Mesenteric fat pad (tissue), 1 donor: ENCODE results near the gene RGS9. TPM values are rescaled to one million over a fixed set of nuclear protein-coding genes. Genes with fewer than 3 reads are reported as not detected.
A peak's percentile ranks its signal among the peaks of the same experiment; 100 is the strongest.
"Not testable (repeated sequence)": the region's sequence is repeated elsewhere in the genome, so short reads cannot be mapped to it uniquely, and the experiment has no call there.

ENCODE experiments used
- DNase-seq: peaks from one replicate; pipeline ENCODE4 v3.0.0-alpha.2; 2020; ENCODE audit warnings: low spot score
- total RNA-seq: library from RNA; stranded (reverse); fragmentation: NEBNext Ultra II Directional; extraction: Animal tissue kit (Norgen Biotek cat#: 25700); gene quantifications from one replicate; pipeline ENCODE4 v1.2.1, GENCODE V29; 2021
- donor health status: DM: yes; HTN: yes; CAD: no.

Gene RGS9
- total RNA-seq, 1 donor from 2014 or later = 3.2 TPM

DNA sequence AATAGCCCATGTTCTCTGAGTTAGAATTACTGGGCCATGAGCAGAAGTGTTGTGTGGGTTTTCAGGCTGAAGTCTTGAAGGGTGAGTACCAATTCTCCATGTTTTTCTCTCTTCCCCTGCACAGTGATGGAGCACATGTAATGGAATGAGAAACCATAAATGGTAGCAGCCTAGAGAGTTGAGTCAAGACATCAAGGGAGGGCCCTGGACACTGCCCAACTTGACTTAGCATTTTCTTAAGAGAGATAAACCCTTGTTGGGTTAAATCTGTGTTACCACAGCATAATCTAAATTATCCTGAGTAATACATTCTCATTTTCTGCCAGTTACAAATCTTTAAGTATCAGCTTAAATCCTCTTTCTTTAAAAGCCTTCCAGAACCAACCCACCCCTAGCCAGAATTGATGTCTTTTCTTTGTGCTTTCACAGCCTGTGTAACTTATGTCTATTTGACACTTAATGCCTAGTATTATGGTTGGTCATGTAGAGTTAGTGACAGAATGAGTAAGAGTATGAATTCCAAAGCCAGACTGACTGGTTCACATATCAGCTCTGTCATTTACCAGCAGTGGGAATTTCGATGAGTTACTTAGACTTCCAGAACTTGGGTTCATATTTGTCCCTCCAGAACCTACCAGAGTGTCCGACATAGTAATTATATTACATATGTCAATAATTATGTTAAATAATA, 27.0 kb upstream of the RGS9 start:
- no peak for DNase-seq

DNA sequence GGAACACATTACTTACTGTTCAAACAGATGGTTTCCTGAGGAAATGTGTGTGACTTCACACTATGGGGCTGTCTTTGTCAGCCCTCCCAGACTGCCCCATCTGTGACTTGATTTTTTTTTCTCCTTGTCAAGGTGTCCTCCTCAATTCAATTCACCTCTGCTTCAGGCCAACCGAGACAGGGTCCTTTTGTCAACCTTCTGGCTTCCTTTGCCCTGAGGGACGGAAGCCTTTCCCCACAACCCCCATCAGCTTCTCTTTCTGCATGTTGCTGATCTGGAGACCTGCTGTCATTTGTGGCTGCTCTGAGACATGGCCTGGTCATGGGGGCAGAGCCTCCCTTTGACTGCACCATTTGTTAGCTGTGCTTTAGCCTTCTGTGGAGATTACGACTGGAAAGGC, 21.3 kb upstream of the RGS9 start:
- DNase-seq = peak; percentile 41

DNA sequence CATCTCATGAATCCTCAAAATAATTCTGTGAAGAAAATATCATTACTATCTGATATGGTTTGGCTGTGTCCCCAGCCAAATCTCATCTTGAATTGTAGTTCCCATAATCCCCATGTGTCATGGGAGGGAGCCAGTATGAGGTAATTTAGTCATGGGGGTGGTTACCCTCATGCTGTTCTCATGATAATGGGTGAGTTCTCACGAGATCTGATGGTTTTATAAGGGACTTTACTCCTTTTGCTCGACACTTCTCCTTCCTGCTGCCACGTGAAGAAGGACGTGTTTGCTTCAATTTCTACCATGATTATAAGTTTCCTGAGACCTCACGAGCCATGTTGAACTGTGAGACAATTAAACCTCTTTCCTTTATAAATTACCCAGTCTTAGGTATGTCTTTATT, 20.7 kb upstream of the RGS9 start:
- DNase-seq = not testable (repeated sequence)

DNA sequence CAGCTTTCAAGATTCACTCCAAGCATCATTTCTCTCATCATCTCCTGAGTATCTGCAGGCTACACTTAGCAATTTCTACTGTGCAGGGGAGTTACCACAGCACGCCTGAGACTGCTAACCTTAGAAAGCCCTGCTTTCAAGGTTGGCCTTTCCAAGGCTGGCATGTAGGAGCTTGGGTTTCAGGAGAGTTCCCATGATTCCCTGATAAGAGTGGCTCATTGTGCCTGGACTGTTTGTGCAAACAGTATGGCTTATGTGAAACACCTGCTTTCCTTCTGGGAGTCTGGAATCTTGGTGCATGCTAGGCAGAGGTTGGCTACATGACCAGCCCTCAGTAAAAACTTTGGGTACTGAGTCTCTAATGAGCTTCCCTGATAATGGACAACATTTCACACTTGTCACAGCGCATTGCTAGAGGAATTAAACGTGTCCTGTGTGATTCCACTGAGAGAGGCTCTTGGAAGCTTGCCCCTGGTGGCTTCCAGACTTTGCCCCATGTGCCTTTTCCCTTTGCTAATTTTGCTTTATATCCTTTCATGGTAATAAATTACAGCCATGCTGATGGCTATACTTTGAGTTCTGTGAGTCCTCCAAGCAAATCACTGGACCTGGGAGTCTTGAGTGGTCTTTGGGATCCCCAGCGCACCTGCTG, 19.7 kb upstream of the RGS9 start:
- no peak for DNase-seq

DNA sequence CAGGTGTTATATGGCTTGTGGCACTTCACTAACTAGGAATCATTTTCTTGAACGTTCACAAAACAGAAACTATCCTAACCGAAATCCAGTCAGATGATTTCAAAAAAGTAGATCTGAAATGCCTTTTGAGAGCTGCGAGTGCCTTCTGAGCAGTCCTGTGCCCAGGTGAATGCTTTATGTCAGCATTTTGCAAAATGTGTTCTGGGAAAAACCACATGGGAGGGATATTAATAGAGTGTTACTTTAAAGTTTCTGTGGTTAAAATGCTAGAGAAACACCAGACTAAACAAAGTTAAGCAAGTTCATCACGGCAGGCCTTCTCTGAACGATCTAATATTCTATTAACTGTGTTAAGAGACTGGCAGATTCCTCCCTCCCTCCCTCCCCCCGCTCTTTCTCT, 15.8 kb upstream of the RGS9 start:
- no peak for DNase-seq

DNA sequence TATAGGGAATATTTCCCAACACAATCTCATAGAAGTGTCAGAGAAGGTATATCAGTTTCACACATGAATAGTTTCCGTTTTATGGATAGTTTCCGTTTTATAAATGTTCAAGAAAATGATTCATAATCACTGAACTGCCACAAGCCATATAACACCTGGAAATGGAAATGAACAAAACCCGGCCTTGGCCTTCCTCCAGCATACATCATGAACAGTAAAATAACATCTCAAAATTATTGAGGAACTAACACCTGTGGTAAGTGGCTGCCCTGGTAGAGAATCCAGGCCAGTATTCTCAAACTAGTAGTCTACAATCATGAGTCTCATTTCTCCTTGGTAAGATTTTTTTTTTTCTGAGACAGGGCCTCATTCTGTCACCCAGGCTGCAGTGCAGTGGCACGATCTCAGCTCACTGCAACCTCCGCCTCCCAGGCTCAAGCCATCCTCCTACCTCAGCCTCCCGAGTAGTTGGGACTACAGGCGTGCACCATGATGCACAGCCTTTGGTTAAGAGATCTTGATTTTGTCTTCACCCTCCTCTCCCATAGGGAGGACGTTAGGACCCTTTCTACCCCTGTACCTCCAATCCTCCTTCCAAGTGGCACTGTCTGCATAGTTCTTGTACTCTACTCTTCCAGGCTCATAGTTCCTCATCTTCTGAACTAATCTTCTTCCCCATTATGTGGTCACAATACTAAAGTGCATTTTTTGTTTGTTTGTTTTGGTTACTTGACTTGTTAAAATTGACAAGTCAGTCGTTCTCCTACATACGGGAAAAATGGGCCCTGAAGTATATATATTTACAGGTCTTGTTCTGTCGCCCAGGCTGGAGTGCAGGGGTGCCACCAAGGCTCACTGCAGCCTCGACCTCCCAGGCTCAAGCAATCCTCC, 15.0 kb upstream of the RGS9 start:
- no peak for DNase-seq

DNA sequence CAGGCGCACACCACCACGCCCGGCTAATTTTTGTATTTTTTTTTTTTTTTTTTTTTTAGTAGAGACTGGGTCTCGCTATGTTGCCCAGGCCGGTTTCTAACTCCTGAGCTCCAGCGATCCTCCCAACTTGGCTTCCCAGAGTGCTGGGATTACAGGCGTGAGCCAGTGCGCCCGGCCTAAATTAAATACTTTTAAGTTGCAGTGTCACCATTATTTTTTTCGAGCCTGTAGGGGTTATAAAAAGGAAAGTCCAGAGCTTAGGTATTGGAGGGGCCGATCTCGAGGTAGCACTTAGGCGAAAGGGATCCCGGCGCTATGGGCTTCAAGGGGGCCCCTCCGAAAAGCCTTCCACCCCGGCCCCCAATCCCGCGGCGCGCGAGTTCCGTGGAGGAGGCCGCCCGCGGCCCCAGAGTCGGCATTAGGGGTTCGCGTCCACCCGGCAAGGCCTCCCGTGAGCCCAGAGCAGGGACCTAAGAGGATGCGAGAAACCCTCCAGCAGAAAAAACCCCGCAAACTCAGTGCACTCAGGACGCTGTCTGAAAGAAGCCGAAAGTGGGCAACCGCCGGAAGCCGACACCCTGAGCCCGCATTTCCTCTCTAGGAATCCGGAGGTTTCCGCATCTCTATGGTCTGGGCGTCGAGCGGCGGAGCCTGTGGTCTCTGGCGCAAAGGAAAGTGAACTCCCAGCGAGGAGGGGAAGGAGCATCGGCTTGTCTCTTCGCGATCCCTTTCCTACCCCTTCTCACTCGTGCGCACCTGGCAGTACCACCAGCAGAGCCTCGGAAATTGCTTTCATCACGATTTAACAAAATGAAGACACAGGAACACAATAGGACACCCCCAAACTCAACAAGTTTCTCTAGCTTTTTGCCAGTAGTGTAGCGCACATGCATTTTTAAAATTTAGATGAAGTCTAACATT, 14.1 kb upstream of the RGS9 start:
- peak; percentile 92 for DNase-seq

DNA sequence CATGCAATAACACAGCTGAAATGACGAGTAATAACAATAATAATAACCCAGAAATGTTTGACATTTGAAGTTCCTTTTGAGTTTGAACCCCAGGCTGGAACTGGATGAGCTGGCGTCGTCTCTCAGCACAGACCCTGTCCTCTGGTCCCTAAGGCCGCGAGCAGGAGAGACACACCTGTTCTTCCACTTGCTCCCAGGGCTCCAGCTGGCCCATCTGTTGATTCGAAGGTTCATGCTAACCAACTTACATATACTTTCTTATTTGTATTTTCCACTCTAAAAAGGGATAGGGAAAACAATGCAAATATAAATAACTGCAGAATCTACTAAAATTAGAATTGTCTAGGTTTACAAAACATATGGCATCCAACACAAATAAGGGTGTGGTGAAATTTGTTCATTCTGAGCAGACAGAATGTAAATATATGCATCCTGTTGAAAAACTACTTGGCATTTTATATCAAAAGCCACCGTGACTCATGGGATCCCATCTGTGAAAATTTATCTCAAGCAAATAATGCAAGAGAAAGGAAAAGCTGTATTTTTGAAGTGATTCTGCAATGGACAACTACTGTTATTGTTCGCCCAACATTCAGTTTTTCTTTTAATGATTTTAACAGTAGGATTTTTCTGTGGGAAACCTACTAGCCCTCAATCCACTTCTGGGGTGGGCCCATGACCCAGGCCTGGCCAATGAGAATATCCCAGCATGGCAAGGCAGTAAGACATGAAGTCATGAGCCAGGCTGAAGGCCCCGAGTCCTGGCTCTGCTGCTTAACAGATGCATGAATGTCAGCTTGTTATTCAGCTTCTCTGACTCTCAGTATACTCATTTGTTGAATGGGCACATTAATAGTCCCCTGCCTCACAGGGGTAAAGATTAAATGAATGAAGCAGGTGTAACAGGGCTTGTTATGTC, 13.2 kb upstream of the RGS9 start:
- no peak for DNase-seq

DNA sequence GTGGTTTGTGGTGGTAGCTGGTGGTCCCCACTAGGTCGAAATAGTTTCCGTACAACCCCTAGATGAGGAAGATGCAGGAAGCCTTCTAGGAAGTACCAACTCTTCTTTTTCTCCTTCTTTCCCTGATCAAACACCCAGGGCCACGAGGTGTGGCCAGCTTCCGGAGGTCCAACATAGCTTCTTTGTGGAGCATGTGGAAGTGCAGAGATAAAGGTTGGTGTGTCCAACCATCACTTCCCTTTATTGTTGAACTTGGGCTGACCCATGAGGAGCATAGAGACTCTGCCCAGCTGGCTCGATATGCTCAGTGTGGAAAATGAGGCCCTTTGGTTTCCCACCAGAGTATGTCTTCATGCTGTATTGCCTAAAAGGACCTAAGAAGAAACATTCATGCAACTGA, 6.3 kb upstream of the RGS9 start:
- DNase-seq = no peak

DNA sequence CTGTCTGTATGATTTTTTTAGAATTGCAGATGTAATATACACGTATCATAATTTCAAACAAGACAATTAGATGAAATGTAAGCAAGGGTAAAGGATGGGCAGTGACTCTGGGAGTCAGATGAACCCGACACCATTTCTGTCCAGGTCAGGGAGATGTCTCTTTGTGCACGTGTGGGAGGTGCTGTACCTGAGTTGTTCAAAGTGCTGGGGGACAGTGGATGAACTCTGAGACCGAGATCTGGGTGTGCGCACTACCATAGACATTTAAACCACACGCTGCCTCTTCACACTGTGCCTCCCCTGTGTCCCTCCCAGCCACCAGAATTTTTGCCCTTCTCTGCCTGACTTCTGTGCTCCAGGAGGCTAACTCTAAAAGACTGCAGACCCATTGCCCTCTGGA, 5.9 kb upstream of the RGS9 start:
- no peak for DNase-seq

DNA sequence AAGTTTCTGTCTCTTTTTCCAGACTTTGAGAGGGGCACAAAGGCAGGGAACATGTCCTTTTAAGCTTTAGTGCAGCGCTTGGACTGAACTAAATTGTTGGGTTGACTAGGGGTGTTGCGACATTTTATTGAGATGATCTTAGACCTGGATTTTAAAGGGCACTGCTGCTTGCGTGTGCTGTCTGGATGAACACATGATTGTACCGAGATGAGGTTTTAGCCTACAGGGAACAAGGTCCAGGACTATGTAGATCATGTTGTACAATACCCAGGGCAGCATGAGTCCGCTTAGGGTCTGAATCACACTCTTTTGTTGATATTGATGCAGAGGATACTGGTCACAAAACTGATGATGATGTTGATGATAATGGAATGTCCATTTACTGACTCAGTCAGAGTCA, 5.2 kb upstream of the RGS9 start:
- no peak for DNase-seq

DNA sequence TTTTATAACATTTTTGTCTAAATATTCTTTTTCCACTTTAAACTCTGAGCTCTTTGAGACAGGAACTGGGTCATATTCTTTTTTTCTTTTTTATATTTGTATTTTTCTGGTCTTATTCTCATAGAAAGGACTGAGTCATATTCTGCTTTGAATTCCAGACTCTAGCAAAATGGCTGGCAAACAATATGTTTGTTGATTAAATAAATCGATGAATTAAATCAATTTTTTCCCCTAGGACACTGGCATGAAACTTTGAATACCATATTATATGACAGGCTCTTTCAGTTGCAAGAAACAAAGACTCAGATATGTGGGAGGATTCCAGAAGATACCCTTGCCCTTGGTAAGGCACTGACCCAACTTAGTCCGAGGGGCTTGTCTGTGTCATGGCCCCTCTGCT, 3.1 kb upstream of the RGS9 start:
- no peak for DNase-seq

DNA sequence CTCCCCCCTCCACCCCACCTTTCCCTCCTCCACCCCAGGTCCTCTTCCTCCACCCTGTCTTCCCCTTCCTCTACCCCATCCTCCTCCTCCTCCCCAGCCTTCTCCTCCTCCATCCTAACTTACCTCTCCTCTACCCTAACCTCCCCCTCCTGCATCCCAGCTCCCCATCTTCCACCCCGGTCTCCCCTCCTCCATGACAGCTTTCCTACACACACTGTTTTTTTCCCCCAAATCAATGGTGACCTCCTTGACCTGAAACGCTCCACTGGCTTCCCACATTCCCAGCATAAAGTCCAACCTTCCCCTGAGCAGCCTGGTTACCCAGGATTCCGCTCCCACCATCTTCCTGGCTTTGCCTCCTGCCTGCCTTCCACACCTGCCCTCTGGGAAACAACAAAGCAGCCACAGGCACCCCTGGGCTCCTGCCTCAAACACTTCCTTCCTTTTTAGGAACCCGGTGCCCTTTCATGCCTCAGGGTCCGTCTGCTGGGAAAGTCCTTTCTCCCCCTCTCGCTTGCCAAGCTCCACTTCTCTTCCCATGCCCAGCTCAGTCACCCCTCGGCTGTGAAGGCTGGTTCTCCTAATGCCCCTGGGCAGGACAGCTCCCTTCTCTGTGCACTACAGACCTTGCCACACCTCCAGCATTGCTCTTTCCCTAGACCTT, 2.1 kb downstream of the RGS9 start:
- DNase-seq = no peak

DNA sequence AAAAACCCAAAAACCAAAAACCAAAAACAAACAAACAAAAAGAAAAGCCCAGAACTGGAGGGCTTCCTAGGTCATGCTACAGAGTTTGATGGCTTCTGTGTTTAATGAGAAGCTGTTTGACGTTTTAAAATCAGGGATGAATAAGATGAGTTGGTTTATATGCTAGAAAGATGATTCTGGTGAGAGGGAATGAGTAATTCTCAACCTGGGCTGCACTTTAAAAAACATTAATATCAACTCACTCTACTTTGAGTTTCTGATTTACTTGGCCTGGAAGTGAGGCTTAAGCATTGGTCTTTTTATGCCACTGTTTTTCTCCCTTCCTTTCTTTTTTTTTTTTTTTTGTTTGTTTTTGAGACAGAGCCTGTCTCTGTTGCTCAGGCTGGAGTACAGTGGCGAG, 5.1 kb downstream of the RGS9 start:
- no peak for DNase-seq

DNA sequence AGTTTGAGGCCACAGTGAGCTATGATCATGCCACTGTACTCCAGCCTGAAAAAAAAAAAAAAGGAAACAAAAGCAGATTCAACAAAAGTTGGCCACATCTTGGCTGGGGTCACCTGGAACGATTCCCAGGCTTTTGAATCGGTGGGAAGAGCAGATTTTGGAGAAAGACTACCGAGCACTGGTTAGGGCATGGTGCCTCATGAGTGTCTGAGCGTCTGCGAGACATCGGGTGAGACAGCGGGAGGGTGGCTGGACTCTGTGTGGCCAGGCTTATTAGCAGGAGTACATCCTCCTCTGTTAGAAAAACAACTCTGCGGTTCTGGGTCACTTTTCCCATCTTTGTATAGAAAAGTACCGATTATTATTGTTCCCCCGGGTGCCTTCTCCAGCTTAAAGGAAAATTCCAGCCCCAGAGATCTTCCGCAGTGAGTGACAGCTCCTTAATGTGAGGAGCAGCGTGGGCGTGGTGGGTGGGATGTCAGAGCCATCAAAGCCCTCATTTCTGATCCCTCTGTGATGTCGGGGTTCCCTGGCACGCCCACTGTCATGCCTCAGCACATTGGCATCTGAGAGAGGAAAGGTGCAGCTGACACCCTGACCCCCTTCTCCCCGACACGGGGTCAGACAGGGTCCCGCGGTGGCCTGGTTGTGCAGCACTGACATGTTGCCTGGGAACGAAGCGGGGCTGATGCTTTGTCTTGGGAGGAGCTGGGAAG, 6.9 kb downstream of the RGS9 start:
- DNase-seq = no peak

DNA sequence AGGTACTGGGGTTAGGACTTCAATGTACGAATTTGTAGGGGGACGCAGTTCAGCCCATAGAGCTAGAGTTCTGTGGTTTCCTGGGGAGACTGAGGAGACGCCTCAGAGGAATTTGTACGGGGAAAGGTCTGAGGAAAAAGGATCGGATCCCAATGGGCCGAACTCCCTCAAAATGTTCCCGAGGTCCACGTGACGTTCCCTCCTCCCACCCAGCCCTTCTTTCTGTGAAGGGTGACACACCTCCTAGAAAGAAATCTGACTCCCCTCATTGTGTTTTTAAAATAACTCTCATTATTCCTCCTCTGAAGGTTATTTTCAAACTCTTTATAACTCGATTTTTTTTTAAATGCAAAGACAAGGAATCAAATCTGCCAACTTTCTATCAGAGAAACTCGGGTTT, 8.6 kb downstream of the RGS9 start:
- DNase-seq = no peak

DNA sequence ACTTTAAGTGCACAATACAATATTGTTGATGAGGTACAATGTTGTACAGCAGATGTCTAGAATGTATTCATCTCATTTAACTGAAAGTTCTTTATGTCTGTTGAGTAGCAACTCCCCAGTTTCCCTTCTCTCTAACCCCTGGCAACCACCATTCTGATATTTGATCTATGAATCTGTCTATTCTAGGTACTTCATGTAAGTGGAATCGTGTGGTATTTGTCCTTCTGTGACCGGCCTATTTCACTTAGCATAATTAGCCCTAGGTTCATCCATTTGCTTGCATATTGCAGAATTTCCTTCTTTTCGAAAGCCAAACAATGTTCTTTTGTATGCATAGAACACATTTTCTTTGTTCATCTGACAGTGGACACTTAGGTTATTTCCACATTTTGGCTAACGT, 10.8 kb downstream of the RGS9 start:
- DNase-seq = no peak

DNA sequence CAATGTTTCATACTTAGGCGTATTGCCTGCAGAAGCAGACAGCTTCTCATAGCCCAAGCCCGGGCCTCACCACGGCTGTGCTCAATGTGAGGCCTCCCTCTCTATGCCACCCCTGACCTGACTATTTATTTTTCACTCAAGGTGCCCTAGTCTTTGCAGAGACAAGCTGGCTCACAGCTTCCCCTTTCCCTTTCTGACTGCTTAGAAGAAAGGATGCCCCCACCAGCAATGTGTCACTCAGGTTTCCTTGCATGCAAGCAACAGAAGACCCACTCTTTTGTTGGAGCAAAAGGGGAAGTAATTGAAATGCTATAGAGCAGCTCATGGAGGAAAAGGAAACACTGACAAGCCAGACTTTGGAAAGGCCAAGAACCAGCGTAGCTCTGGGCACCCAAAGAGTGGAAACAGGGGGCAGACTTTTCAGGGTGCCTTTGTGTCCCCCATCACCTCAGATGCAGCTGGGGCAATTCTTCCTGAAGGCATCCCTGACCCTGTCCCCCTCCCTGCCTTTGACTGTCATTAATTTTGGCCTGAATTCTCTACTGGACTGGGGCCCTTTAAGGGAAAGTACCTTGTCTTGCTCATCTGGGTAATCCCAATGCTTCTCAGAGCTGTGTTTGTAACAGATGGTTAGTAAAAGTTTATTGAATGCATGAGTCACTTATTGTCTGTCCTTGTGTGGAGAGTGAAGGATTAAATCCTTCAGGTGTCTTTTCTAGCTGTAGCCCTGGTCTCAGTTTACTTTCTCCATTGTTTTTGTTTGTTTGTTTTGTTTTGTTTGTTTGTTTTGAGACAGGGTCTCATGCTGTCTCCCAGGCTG, 17.8 kb downstream of the RGS9 start:
- no peak for DNase-seq
